SK-N-MC (cell line): ENCODE data around the gene CALN1.

ENCODE experiments used
- DNase-seq: peaks from one replicate; pipeline ENCODE4 v3.0.0-alpha.2; 2011; ENCODE audit warnings: low read depth, low spot score
- H3K27ac ChIP-seq: fragments of 200-600 bp; sonication (generic); 2 replicates; pipeline ENCODE4 v1.5.1; 2016; ENCODE audit warnings: mixed run types
- H3K36me3 ChIP-seq: fragments of 200-600 bp; sonication (generic); 2 replicates; pipeline ENCODE4 v1.6.1; 2017; ENCODE audit warnings: antibody characterized with exemption, low read length, mixed read lengths; ENCODE audit not compliant: insufficient read depth
- H3K4me3 ChIP-seq: fragments of 200-600 bp; sonication (generic); 2 replicates; pipeline ENCODE4 v1.5.1; 2016
- H3K9ac ChIP-seq: fragments of 200-600 bp; sonication (generic); 2 replicates; pipeline ENCODE4 v1.8.0; 2017; ENCODE audit warnings: mixed run types, mixed read lengths; ENCODE audit not compliant: insufficient read length
- H3K9me3 ChIP-seq: fragments of 200-600 bp; sonication (generic); 2 replicates; pipeline ENCODE4 v1.6.1; 2017; ENCODE audit warnings: low read depth, mild to moderate bottlenecking, antibody characterized with exemption, low read length, moderate library complexity, mixed read lengths
- EZH2 ChIP-seq: fragments of 200-600 bp; sonication (generic); IDR thresholded peaks from one replicate; pipeline ENCODE4 v1.6.1; 2017; ENCODE audit warnings: antibody characterized with exemption
- FOXP2 ChIP-seq: optimal IDR thresholded peaks from 2 replicates; pipeline ENCODE3; 2011; ENCODE audit warnings: mild to moderate bottlenecking, moderate library complexity; ENCODE audit not compliant: insufficient read depth; ENCODE audit errors: extremely low read length, control extremely low read depth
- POLR2AphosphoS5 ChIP-seq: IDR thresholded peaks from 2 replicates; pipeline ENCODE4 v1.6.1; 2012; ENCODE audit warnings: mild to moderate bottlenecking, low read depth, low read length, borderline replicate concordance

Gene CALN1

GRCh38 chr7:72325561-72325960, 86.6 kb downstream of the CALN1 start:
- H3K9ac ChIP-seq: no peak overlapping the region
- TF ChIP-seq FOXP2 (no peak), POLR2AphosphoS5 (no peak), EZH2 (no peak)
- DNase-seq: no peak

GRCh38 chr7:72321637-72322036, 90.5 kb downstream of the CALN1 start:
- H3K9me3 ChIP-seq: no peaks in the 10 kb centered on the region
- TF ChIP-seq FOXP2: no peak
- no peak overlapping the region for H3K9ac ChIP-seq
- H3K27ac ChIP-seq: no peak overlapping the region
- no peak overlapping the region for H3K4me3 ChIP-seq
- DNase-seq: no peak
- H3K36me3 ChIP-seq: no peaks in the 10 kb centered on the region

More at GRCh38 chr7:72325561-72325960, 86.6 kb downstream of the CALN1 start:
- H3K36me3 ChIP-seq: no peaks in the 10 kb centered on the region
- H3K4me3 ChIP-seq: no peak overlapping the region
- no peak overlapping the region for H3K27ac ChIP-seq
- H3K9me3 ChIP-seq: no peaks in the 10 kb centered on the region

- H3K36me3 ChIP-seq: no peaks in the 10 kb centered on the region
- no peaks in the 10 kb centered on the region for H3K9me3 ChIP-seq
- no peak for DNase-seq
- H3K27ac ChIP-seq: no peak overlapping the region
- no peak overlapping the region for H3K9ac ChIP-seq
- TF ChIP-seq EZH2 (no peak), FOXP2 (no peak), POLR2AphosphoS5 (no peak)
- H3K4me3 ChIP-seq: no peak overlapping the region
Observed at GRCh38 chr7:72321081-72321480, 91.1 kb downstream of the CALN1 start.

- TF ChIP-seq FOXP2 (no peak), EZH2 (no peak)
- H3K4me3 ChIP-seq: no peak overlapping the region
- no peak overlapping the region for H3K27ac ChIP-seq
- no peak for DNase-seq
- H3K36me3 ChIP-seq: no peaks in the 10 kb centered on the region
- no peak overlapping the region for H3K9ac ChIP-seq
- H3K9me3 ChIP-seq: no peaks in the 10 kb centered on the region
Observed at GRCh38 chr7:72317341-72317740, 94.8 kb downstream of the CALN1 start.

GRCh38 chr7:72316148-72316547, 96.0 kb downstream of the CALN1 start:
- no peak overlapping the region for H3K4me3 ChIP-seq
- no peaks in the 10 kb centered on the region for H3K9me3 ChIP-seq
- DNase-seq: no peak
- no peak overlapping the region for H3K27ac ChIP-seq
- no peak overlapping the region for H3K9ac ChIP-seq
- no peaks in the 10 kb centered on the region for H3K36me3 ChIP-seq
- TF ChIP-seq FOXP2 (no peak), POLR2AphosphoS5 (no peak), EZH2 (no peak)

- Histone ChIP-seq H3K4me3 (no peak overlapping the region), H3K9ac (no peak overlapping the region), H3K27ac (no peak overlapping the region), H3K36me3 (no peaks in the 10 kb centered on the region), H3K9me3 (no peaks in the 10 kb centered on the region)
- no peak for TF ChIP-seq POLR2AphosphoS5
- TF ChIP-seq EZH2: no peak
- TF ChIP-seq FOXP2: no peak
- no peak for DNase-seq
Observed at GRCh38 chr7:72313906-72314305, 98.2 kb downstream of the CALN1 start.

- Histone ChIP-seq H3K9me3 (no peaks in the 10 kb centered on the region), H3K27ac (no peak overlapping the region), H3K4me3 (no peak overlapping the region), H3K9ac (no peak overlapping the region), H3K36me3 (no peaks in the 10 kb centered on the region)
- DNase-seq: no peak
- no peak for TF ChIP-seq FOXP2
- TF ChIP-seq POLR2AphosphoS5: no peak
- TF ChIP-seq EZH2: no peak
Observed at GRCh38 chr7:72310301-72310700, 101.8 kb downstream of the CALN1 start.

GRCh38 chr7:72309476-72309875, 102.7 kb downstream of the CALN1 start:
- TF ChIP-seq POLR2AphosphoS5 (no peak), FOXP2 (no peak), EZH2 (no peak)
- H3K9ac ChIP-seq: no peak overlapping the region
- H3K36me3 ChIP-seq: no peaks in the 10 kb centered on the region
- H3K4me3 ChIP-seq: no peak overlapping the region
- no peak for DNase-seq
- no peak overlapping the region for H3K27ac ChIP-seq
- no peaks in the 10 kb centered on the region for H3K9me3 ChIP-seq

- Histone ChIP-seq H3K36me3 (no peaks in the 10 kb centered on the region), H3K4me3 (no peak overlapping the region), H3K9me3 (no peaks in the 10 kb centered on the region), H3K27ac (no peak overlapping the region), H3K9ac (no peak overlapping the region)
- TF ChIP-seq POLR2AphosphoS5: no peak
- DNase-seq: no peak
Observed at GRCh38 chr7:72308986-72309385, 103.2 kb downstream of the CALN1 start.
